ENCODE measurements around the gene PRKAG2. TPM values are rescaled to one million over a fixed set of nuclear protein-coding genes. Genes with fewer than 3 reads are reported as not detected.

Gene PRKAG2
- total RNA-seq, 1 donor from 2014 or later, result 20.8 TPM

DNA sequence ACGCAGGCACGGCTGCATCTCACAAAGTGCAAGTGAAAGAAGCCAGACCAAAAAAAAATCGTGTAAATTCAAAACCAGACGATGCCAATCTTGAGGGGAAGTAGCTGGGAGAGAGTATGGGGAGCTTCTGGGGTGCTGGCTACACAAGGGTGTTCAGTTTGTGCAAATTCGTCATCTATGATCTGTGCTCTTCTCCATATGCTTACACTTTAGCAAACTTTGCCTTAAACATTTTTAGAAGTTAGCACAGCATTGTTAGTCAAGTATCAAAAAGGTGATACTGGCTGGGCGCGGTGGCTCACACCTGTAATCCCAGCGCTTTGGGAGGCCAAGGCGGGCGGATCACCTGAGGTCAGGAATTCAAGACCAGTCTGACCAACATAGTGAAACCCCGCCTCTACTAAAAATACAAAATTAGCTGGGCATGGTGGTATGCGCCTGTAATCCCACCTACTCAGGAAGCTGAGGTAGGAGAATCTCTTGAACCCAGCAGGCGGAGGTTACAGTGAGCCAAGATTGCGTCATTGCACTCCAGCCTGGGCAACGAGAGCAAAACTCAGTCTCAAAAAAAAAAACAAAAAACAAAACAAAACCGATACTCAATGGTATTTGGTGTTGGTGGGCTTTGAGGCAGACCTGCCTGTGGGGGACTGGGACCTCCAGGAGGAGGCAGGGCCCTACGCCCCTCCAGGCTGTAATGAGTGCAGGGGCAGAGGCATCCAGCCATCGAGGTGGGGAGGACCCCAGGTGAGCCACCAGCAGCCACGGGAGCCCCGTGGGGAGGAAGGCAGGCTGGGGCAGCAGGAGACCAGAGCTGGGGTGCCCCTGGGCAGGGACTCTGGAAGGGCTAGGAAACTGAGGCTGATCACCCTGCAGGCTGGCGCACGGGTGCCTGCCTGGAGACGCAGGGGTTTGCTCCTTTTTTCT lies 150.0 kb downstream of the PRKAG2 start:
- no peak for DNase-seq (ENCODE audit: low read depth)
- TF ChIP-seq, protein P1, sequence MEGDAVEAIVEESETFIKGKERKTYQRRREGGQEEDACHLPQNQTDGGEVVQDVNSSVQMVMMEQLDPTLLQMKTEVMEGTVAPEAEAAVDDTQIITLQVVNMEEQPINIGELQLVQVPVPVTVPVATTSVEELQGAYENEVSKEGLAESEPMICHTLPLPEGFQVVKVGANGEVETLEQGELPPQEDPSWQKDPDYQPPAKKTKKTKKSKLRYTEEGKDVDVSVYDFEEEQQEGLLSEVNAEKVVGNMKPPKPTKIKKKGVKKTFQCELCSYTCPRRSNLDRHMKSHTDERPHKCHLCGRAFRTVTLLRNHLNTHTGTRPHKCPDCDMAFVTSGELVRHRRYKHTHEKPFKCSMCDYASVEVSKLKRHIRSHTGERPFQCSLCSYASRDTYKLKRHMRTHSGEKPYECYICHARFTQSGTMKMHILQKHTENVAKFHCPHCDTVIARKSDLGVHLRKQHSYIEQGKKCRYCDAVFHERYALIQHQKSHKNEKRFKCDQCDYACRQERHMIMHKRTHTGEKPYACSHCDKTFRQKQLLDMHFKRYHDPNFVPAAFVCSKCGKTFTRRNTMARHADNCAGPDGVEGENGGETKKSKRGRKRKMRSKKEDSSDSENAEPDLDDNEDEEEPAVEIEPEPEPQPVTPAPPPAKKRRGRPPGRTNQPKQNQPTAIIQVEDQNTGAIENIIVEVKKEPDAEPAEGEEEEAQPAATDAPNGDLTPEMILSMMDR (conservative IDR thresholded peaks at IDR 0.05; ENCODE audit: low read depth, low read length), result no peak
- H3K4me3 ChIP-seq (ENCODE audit: low read depth, low read length), result no peak overlapping the region

DNA sequence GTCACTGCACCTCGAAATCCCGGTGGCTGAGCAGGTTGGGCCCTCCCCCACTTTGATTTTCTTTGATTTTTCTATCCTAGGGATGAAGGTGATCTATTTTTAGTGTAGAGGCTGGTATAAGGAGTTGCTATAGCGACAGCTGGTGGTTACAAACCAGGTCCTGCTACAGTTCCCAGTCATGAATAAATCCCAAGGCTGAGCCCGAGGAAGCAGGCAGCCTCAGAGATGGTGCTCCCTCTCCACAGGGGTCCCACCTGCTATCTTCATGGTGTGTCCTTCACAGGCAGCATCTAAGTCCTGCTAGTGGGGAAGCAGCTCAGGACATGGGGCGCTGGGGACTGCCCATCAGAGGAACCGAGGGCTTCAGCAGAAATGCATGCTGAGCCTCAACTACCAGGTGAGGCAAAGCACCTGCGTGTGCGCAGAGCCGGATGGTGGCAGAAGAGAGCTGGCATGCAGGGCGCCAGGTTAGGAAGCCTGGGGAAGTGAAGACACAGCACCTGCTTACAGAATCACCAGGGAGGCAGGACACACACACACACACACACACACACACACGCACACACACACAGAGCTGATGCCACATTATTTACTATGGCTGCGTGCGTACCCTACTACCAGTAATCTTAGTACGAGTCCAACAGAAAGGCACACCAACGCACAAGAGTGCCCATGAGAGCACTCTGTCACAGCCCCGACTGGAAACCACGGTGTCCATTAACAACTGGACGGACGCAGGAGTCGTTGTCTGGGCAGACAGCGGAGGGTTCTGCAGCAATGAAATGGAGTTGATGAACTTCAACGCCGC lies 150.9 kb downstream of the PRKAG2 start:
- no peak for DNase-seq (ENCODE audit: low read depth)
- H3K4me3 ChIP-seq (ENCODE audit: low read depth, low read length), result no peak overlapping the region
- TF ChIP-seq, protein P1 (conservative IDR thresholded peaks at IDR 0.05; ENCODE audit: low read depth, low read length), result peak; percentile 3

DNA sequence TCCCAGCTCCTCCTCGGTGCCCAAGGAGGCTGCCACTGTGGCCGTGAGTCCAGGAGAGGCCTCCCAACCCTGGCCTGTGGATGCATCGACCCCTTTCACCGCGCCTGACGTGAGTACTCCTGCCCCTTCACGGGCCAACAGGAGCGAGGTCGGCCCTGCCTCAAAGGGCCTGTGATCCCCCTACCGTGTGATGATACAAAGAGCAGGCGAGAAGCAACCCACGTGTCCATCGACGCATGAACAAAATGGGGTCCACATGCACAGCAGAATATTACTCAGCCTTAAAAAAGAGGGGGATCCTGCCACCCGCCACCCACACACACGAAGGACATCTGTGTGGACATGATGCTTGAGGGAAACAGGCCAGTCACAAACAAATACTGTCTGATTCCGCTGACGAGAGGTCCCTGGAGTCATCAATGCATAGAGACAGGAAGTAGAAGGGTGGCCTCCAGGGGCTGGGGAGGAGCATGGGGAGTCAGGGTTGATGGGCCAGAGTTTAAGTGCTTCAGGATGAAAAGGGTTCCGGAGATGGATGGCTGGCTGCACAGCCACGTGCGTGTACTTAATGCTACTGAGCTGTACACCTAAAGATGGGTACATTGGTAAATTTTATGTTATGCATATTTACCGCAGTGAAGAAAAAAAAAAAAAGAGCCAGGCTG lies 151.9 kb downstream of the PRKAG2 start:
- DNase-seq (ENCODE audit: low read depth), result no peak
- no peak overlapping the region for H3K4me3 ChIP-seq (ENCODE audit: low read depth, low read length)
- TF ChIP-seq, protein P1 (conservative IDR thresholded peaks at IDR 0.05; ENCODE audit: low read depth, low read length), result no peak

DNA sequence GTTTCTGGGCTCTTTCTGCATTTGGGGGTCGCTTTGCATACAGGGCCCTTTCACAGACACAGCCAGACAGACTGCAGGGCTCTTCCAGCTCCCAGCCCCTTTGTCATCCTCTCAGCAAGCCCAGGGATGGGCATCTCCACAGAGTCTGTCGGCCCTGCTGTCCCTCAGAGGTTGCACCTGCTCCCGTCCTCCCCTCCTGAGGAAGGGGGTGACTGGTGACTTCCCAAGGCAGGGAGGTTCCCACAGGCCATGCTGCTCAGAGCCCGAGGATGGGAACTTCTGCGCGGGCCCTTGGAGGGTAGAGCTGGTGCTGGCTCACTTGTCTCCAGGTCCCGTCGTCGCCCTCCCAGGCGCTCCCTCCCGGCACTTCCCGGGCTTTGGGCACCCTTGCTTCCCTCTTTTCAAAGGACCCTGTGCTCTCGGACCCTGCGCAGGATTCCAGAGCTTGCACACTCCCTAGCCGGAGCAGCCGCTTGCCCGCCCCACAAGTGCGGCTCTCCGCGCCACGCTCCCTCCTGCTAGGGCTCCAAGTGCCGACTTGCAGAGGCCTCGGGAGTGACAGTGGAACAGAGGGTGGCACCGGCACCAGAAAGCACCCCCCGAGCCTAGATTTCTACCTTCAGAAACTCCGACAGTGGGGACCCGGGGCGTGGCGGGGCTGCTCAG lies 152.5 kb downstream of the PRKAG2 start:
- TF ChIP-seq, protein P1 (conservative IDR thresholded peaks at IDR 0.05; ENCODE audit: low read depth, low read length), result no peak
- DNase-seq (ENCODE audit: low read depth), result no peak
- no peak overlapping the region for H3K4me3 ChIP-seq (ENCODE audit: low read depth, low read length)

DNA sequence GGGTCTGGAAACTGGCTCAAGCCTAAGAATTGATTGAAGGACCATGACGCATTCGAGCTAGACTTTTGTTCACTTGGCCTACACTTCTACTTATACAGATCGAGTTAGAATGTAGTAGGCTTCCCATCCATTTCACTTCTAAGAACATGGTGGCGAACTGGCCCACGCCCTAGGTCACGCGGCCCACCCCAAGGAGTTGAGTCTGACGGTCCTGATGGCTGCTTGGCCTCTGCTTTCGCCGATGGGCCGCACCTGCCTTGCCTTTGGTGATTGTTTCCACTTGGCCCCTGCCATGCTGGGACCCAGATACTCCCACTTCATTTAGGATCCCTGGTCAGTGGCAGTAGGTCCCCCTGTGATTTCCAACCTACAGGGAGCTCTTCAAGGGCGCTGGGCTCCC lies 153.6 kb downstream of the PRKAG2 start:
- TF ChIP-seq, protein P1 (conservative IDR thresholded peaks at IDR 0.05; ENCODE audit: low read depth, low read length), result no peak
- DNase-seq (ENCODE audit: low read depth), result no peak
- H3K4me3 ChIP-seq (ENCODE audit: low read depth, low read length), result no peak overlapping the region

DNA sequence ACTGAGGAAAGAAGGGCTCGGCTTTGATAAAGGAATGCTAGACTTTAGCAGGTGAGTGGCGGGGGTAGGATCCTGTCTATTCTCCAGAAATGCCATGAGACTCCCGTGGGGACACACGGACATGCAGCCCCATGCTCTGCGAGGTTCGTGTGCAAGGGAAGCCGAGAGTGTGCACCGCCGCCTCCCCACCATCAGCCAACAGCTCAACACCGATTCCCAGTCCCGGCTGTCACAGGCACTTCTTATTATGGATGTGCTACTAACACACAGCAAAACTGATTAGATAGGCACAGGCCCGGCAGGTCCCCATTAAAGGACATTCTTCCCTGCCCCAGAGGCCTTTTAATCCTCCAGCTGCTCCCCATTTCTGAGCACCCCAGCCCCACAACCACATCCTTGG lies 154.4 kb downstream of the PRKAG2 start:
- no peak overlapping the region for H3K4me3 ChIP-seq (ENCODE audit: low read depth, low read length)
- DNase-seq (ENCODE audit: low read depth), result no peak
- TF ChIP-seq, protein P1 (conservative IDR thresholded peaks at IDR 0.05; ENCODE audit: low read depth, low read length), result no peak

Measured in epithelial cell of proximal tubule (primary cell).